Small intestine (tissue), 7 donors: ENCODE results near the gene WNT1. TPM values are rescaled to one million over a fixed set of nuclear protein-coding genes. Genes with fewer than 3 reads are reported as not detected.

Experiments used
- DNase-seq, 2 donors: peaks; one replicate each; pipeline versions ENCODE4 v3.0.0 to v3.0.0-alpha.2; 2013
- FAIRE-seq: peaks from 2 replicates; lab custom pipeline; 2012; peaks lifted over from hg19 to GRCh38; lab: Jason Lieb, UNC
- H3K27ac ChIP-seq, 3 donors: one replicate each; pipeline ENCODE4 v1.5.1; 2013; ENCODE audit warnings: low read length in 2 of 3, mild to moderate bottlenecking in 2 of 3, control low read depth in 1 of 3, inconsistent platforms in 1 of 3, low read depth in 1 of 3, moderate library complexity in 1 of 3
- H3K27me3 ChIP-seq, 3 donors: one replicate each; pipeline ENCODE4 v1.6.1; 2013; ENCODE audit warnings: low read length in 3 of 3, inconsistent platforms in 1 of 3; ENCODE audit not compliant: control insufficient read depth in 3 of 3, insufficient read depth in 3 of 3
- H3K36me3 ChIP-seq, 3 donors: one replicate each; pipeline ENCODE4 v1.6.1; 2013; ENCODE audit warnings: low read length in 3 of 3, inconsistent platforms in 1 of 3, low read depth in 1 of 3, mild to moderate bottlenecking in 1 of 3, moderate library complexity in 1 of 3; ENCODE audit not compliant: control insufficient read depth in 3 of 3, insufficient read depth in 2 of 3
- H3K4me1 ChIP-seq, 3 donors: one replicate each; pipeline ENCODE4 v1.6.1; 2013; ENCODE audit warnings: low read length in 2 of 3, inconsistent platforms in 1 of 3, low read depth in 1 of 3, mild to moderate bottlenecking in 1 of 3, moderate library complexity in 1 of 3; ENCODE audit not compliant: control insufficient read depth in 3 of 3, insufficient read depth in 2 of 3
- H3K4me3 ChIP-seq, 3 donors: one replicate each; pipeline ENCODE4 v1.5.1; 2013; ENCODE audit warnings: low read length in 3 of 3, control low read depth in 1 of 3, inconsistent platforms in 1 of 3, low read depth in 1 of 3, mild to moderate bottlenecking in 1 of 3, moderate library complexity in 1 of 3
- H3K9me3 ChIP-seq, 2 donors: one replicate each; pipeline ENCODE4 v1.6.1; 2013; ENCODE audit warnings: low read depth in 1 of 2, low read length in 1 of 2; ENCODE audit not compliant: control insufficient read depth in 2 of 2, insufficient read depth in 1 of 2
- WGBS, 3 donors: extraction: QIAGEN DNeasy Blood & Tissue Kit; methylation state at CpG; one replicate each; pipeline ENCODE4 v1.1.7; 2013; 5-methylcytosine and 5-hydroxymethylcytosine counted together
- polyA plus RNA-seq, 4 donors: library from polyadenylated mRNA; stranded (reverse) in 3 of 4; unstranded in 1 of 4; fragments of 200-250 nt in 3 of 4; fragments of 120-200 nt in 1 of 4; gene quantifications; one replicate each; pipeline versions ENCODE4 v1.2.1 to v1.2.3, GENCODE V29; 2013
- donor health status: healthy with polysubstance abuse.
- donor health status: control.
- donor health status: control.
- donor health status: Bipolar disorder and iron deficiency.
- donor health status: healthy.

WNT1 gene
- polyA plus RNA-seq, 4 donors, result 0.07 TPM; not detected in 3

DNA sequence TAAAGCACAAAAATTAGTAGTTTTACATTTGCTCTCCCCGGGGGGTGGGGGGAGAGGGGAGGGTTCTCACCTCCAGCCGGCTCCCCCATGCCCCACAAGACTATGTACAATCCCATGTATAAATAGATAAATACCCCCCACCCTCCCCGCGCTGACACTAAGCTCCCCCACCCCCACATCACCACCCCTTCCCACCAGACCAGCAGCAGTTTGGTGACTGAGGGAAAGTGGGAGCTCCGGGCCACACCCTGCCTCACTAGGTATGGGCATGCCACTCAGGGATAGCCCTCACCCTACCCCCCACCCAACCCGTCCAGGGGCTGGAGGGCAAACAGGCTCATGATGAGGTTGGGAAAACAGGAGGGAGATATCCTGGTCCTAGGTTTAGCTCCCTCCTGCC is 42.3 kb downstream of the WNT1 start:
- FAIRE-seq, result no peak
- no peak overlapping the region for H3K27ac ChIP-seq
- 83 to 87% (median 86%) methylated on average over 6 of the region's 6 CpGs for WGBS, 3 donors

DNA sequence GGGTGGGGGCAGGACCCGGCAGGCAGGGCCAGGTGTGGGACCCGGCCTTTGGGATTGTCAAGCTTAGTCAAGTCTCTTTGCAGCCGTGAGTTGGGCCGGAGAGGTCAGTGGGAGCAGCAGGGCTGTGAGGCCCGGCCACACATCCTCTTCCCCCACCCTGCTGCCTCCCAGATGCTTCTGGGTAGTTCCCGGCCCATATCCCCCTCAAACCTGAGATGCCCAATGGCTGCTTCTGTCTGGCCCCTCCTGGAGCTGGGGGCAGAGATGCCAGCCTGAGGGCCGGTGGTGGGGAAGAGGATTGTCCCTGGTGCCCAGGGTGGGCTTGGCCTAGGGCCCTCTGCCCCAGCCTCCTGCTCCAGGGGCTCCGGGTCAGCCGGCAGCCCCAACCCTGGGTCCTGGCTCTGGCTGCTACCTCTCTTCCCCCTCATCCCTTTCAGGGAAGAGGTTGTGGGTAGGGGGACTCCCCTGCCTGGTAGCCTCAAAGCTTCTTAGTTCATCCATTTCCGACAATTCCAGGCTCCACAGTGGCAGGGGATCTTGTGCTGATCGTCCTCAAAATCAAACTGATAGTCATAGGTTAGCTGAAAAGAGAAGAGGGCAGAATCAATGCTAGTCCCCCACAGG is 43.3 kb downstream of the WNT1 start:
- DNase-seq, result no peak
- no peaks in the 10 kb centered on the region for H3K9me3 ChIP-seq

More for the DNA sequence above, 42.3 kb downstream of the WNT1 start:
- no peak for DNase-seq
- Histone ChIP-seq H3K4me1 (peaks cover 4 to 6% (median 4%) of the 10 kb centered on the region in 3 donors), H3K9me3 (no peaks in the 10 kb centered on the region), H3K27me3 (no peaks in the 10 kb centered on the region), H3K36me3 (peaks cover 20 to 42% (median 22%) of the 10 kb centered on the region in 3 donors), H3K4me3 (no peak overlapping the region)

GRCh38 chr12:49022558-49023178 is 44.5 kb downstream of the WNT1 start:
- DNase-seq (no peak), FAIRE-seq (no peak)
- Histone ChIP-seq H3K4me1 (peaks cover under 1 to 3% (median 2%) of the 10 kb centered on the region in 3 donors), H3K36me3 (peaks cover 22 to 62% (median 23%) of the 10 kb centered on the region in 3 donors), H3K27ac (no peak overlapping the region), H3K9me3 (no peaks in the 10 kb centered on the region), H3K4me3 (no peak overlapping the region), H3K27me3 (no peaks in the 10 kb centered on the region)
- 94 to 96% (median 95%) methylated on average over 15 of the region's 15 CpGs for WGBS, 3 donors

More for the DNA sequence above, 43.3 kb downstream of the WNT1 start:
- Histone ChIP-seq H3K27ac (no peak overlapping the region), H3K4me3 (no peak overlapping the region), H3K36me3 (peaks cover 21 to 49% (median 22%) of the 10 kb centered on the region in 3 donors), H3K4me1 (peaks cover 4 to 6% (median 4%) of the 10 kb centered on the region in 3 donors), H3K27me3 (no peaks in the 10 kb centered on the region)
- 86 to 87% (median 86%) methylated on average over 5 to 11 of the region's 11 CpGs for WGBS, 3 donors
- FAIRE-seq, result no peak

DNA sequence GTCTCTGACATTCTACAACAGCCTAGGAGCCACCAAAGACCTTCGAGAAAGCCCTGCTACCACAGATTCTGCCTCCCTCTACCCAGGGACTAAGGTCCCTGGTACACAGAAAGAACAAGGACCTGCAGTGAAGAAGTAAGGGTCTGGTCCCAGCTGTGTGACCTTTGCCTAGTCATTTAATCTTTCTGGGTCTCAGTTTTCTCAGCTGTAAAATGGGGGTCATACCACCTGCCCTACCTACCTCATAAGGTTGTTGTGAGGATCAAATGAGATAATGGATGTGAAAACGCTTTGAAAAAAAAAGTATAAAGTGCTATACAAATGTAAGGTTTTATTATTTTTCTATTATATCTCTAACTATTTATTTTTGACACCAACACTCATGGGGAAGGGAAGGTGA is 45.7 kb downstream of the WNT1 start:
- H3K27ac ChIP-seq, result no peak overlapping the region
- no peaks in the 10 kb centered on the region for H3K27me3 ChIP-seq
- H3K36me3 ChIP-seq, result peaks cover 24 to 72% (median 30%) of the 10 kb centered on the region in 3 donors
- DNase-seq, result no peak
- 95 to 97% (median 95%) methylated on average over 2 of the region's 2 CpGs for WGBS, 3 donors
- FAIRE-seq, result no peak
- H3K9me3 ChIP-seq, result no peaks in the 10 kb centered on the region
- no peaks in the 10 kb centered on the region for H3K4me1 ChIP-seq
- no peak overlapping the region for H3K4me3 ChIP-seq

DNA sequence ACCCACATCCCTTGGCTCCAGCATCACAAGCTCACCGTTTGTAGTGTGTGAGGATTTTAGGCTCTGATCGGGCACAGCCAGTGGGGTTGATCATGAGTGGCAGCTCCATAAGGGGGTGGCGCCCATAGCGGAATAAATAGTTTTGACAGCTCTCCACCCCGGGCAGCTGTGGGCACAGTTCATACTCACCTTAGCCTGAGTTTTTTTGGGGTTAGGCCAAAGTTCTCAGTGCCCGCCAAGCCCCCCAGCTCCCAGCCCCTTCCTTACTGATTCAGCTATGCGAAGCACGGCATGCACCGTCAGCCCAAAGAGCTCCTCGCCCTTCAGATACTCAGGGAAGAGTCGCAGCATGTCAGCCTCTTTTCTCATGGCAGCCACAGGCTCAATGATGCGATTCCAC is 46.4 kb downstream of the WNT1 start:
- Histone ChIP-seq H3K36me3 (peaks cover 24 to 79% (median 30%) of the 10 kb centered on the region in 3 donors), H3K4me1 (no peaks in the 10 kb centered on the region), H3K4me3 (no peak overlapping the region), H3K9me3 (no peaks in the 10 kb centered on the region), H3K27ac (no peak overlapping the region), H3K27me3 (no peaks in the 10 kb centered on the region)
- FAIRE-seq (no peak), DNase-seq (no peak)
- 90 to 94% (median 93%) methylated on average over 12 of the region's 12 CpGs for WGBS, 3 donors

DNA sequence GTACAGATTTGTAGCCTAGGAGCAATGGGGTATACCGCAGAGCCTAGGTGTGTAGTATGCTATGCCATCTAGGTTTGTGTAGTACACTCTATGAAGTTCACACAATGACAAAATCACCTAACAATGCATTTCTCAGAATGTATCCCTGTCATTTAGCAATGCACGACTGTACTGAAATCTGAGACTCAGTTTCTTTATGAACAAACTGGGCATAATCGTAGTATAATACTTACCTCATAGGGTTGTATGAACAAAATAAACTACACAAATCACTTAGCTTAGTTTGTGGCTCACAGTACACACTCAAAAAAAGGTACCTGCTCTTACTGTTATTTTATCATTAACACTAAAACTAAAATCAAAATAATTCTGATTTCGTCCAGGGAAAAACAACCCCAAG is 47.3 kb downstream of the WNT1 start:
- no peak overlapping the region for H3K4me3 ChIP-seq
- peaks cover 26 to 86% (median 30%) of the 10 kb centered on the region in 3 donors for H3K36me3 ChIP-seq
- no peaks in the 10 kb centered on the region for H3K27me3 ChIP-seq
- no peak overlapping the region for H3K27ac ChIP-seq
- H3K9me3 ChIP-seq, result no peaks in the 10 kb centered on the region
- WGBS, 3 donors, result 81 to 94% (median 88%) methylated on average over 4 of the region's 4 CpGs
- no peak for FAIRE-seq
- no peak for DNase-seq
- H3K4me1 ChIP-seq, result no peaks in the 10 kb centered on the region

DNA sequence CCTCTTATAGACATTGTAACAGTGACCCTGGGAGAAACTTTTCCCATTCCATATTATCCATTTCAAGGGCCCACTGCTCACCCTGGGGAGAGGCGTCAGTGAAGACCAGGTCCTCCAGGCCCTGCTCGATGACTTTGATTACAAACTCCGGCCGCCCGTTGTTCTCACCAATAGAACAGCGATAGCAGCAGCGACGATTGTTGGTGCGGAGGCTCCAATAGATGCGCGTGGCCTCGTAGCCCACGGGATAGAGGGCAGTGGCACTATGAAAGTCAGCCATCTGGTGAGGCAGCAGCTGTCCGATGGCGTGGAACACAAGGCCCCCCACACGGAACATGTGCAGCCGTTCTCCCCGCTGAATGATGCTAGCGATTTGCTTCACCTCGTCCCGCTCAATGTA is 48.0 kb downstream of the WNT1 start:
- Histone ChIP-seq H3K36me3 (peaks cover 29 to 86% (median 30%) of the 10 kb centered on the region in 3 donors), H3K4me3 (no peak overlapping the region), H3K27ac (no peak overlapping the region), H3K27me3 (no peaks in the 10 kb centered on the region), H3K4me1 (no peaks in the 10 kb centered on the region), H3K9me3 (no peaks in the 10 kb centered on the region)
- DNase-seq (no peak), FAIRE-seq (no peak)
- WGBS, 3 donors, result 96 to 97% (median 97%) methylated on average over 21 of the region's 21 CpGs

DNA sequence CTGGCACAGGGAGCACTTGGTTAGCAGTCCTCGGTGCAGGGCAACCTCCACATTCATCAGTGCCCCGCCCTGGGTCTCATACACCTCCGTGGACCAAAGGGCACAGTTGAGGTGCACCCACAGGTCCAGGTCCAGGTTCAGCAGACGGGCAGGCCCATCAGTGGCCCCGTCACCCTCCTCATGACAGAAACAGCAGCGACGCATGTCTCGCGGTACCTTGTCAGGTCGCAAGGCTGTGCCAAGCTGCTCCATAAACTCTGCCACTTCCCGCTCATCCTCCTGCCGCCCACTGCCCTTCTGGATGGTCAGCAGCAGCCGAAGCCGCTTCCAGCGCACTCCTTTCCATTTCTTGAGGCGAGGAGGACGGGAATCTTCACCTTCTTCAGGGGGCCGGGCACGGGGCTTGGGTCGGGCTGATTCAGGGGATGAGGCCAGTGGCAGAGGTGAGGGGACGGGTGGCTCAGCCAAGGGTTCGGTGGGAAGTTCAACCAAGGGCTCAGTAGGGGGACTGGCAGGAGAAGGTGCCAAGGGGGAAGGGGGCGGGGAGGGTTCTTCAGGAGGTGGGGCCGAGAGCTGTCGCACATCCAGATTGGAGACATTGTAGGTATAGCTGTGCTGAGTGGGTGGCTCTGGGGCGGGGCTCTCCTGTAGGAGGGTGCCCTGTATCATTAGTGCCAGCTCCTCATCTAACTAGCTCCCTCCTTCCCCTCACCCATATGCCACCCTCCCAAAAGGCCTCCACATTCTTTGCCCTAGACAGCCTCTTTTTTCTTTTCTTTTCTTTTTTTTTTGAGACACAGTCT is 48.8 kb downstream of the WNT1 start:
- peaks cover 26 to 86% (median 26%) of the 10 kb centered on the region in 3 donors for H3K36me3 ChIP-seq
- no peaks in the 10 kb centered on the region for H3K27me3 ChIP-seq
- FAIRE-seq (no peak), DNase-seq (peak in 1 of 2 donors; percentile 82)
- no peaks in the 10 kb centered on the region for H3K9me3 ChIP-seq
- WGBS, 3 donors, result 83 to 91% (median 90%) methylated on average over 26 of the region's 26 CpGs
- H3K4me3 ChIP-seq, result no peak overlapping the region
- H3K4me1 ChIP-seq, result no peaks in the 10 kb centered on the region
- H3K27ac ChIP-seq, result no peak overlapping the region
